Kidney epithelial cell (primary cell): Measurements from ENCODE around the gene OR11H12. TPM values are rescaled to one million over a fixed set of nuclear protein-coding genes. Genes with fewer than 3 reads are reported as not detected.
"Not testable (repeated sequence)": the region's sequence is repeated elsewhere in the genome, so short reads cannot be mapped to it uniquely, and the experiment has no call there.

Source experiments
- DNase-seq: peaks from one replicate; pipeline ENCODE4 v3.0.0-alpha.2; 2010; ENCODE audit warnings: low read depth
- H3K27me3 ChIP-seq: 2 replicates; pipeline ENCODE4 v1.6.0; 2011; ENCODE audit warnings: low read length; ENCODE audit not compliant: control insufficient read depth, insufficient read depth
- H3K36me3 ChIP-seq: 2 replicates; pipeline ENCODE4 v1.5.1; 2011; ENCODE audit warnings: low read length; ENCODE audit not compliant: control insufficient read depth, insufficient read depth
- H3K4me3 ChIP-seq: 2 replicates; pipeline ENCODE4 v1.5.1; 2011; ENCODE audit warnings: low read depth, mild to moderate bottlenecking, control low read depth, low read length
- total RNA-seq: library from RNA; depleted of rRNA; stranded (reverse); fragments of >200 nt; gene quantifications from 2 replicates; pipeline ENCODE4 v1.2.3, GENCODE V29; 2015

Gene OR11H12, protein sequence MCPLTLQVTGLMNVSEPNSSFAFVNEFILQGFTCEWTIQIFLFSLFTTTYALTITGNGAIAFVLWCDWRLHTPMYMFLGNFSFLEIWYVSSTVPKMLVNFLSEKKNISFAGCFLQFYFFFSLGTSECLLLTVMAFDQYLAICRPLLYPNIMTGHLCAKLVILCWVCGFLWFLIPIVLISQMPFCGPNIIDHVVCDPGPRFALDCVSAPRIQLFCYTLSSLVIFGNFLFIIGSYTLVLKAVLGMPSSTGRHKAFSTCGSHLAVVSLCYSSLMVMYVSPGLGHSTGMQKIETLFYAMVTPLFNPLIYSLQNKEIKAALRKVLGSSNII
- total RNA-seq: not detected in 2 replicates

DNA sequence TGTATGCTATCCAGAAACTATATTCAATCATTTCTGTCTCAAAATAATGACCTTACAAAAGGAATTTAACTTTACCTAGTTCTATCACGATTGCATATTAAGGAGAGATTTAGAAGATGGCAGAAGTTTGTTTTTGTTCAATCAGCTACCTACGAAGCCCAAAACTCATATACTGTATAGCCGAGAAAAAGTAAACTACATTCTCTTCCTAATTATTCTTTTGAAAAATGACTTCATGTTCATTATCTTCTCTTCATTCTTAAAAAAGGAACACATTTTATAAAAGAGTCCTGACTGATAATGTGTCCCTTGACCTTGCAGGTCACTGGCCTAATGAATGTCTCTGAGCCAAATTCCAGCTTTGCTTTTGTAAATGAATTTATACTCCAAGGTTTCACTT, at the start of gene OR11H12:
TSS of gene OR11H12 (plus strand) at position 301 of the 400 bp plus-strand sequence. CDS start at position 301, 0 bp downstream.
- H3K36me3 ChIP-seq, DNase-seq, H3K27me3 ChIP-seq, H3K4me3 ChIP-seq: not testable (repeated sequence)

DNA sequence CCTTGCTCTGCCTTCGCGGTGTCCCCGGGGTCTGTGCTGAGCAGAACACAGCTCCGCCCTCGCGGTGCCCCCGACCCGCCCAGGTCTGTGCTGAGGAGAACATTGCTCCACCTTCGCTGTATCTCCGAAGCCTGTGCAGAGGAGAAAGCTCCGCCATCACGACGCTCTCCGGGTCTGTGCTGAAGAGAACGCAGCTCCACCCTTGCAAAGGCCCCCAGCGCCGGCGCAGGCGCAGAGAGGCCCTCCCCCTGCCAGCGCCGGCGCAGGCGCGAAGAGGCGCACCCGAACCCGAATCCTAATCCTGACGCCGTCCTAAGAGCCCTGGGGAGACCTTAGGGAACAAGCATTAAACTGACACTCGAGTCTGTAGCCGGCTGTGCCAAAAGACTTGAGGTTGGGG, 18.0 kb upstream of the OR11H12 start:
- H3K27me3 ChIP-seq, DNase-seq: not testable (repeated sequence)

DNA sequence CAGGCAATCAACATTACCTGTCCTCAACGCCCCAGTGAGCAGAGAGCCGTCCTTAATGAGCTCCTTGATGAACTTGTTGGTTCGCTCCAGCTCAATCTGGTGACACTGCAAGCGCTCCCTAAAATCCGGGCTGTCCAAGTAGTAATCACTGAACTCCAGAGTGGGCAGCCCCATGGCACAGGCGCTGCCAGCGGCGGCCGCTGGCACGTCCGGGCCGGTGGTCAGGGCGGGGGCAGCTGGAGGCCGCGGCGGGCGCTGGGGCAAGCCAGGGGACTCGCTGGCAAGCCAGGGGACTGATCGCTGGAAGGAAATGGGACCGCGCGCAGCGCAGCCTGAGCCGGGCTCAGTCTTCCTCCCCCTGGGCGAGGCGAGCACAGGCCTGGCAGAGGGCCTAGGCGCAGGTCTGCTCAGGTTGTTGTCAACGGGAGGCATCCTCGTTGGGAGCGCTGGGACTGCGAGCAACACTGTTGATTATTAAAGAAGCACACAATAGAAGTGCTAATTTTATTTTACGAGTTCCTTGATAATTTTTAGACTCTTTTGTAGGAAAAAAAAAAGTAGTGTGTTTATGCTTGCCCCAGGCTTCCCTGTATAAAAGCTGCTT, 25.8 kb downstream of the OR11H12 start:
- H3K36me3 ChIP-seq, DNase-seq, H3K27me3 ChIP-seq, H3K4me3 ChIP-seq: not testable (repeated sequence)

More for the DNA sequence above, 18.0 kb upstream of the OR11H12 start:
- not testable (repeated sequence) for H3K36me3 ChIP-seq, H3K4me3 ChIP-seq

DNA sequence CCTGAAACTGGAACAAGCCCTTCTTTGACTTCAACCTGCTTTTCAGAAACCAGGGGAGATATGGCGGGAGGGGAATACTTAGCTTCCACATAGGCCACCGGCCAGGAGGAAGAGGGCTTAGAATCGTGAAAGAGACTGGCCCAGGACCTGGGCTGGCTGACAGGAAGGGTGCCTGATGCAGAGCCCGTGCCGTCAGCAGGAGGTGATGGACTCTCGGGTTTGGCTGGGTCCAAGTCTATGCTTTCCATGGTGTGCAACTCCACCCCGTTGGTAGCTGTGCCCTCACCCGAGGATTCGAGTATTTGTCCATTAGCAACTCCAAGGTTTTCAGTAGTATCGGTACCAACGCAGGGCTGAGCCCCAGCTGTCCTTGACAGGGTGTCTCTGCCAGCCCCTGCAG, 35.1 kb downstream of the OR11H12 start:
- not testable (repeated sequence) for DNase-seq, H3K36me3 ChIP-seq, H3K27me3 ChIP-seq, H3K4me3 ChIP-seq

DNA sequence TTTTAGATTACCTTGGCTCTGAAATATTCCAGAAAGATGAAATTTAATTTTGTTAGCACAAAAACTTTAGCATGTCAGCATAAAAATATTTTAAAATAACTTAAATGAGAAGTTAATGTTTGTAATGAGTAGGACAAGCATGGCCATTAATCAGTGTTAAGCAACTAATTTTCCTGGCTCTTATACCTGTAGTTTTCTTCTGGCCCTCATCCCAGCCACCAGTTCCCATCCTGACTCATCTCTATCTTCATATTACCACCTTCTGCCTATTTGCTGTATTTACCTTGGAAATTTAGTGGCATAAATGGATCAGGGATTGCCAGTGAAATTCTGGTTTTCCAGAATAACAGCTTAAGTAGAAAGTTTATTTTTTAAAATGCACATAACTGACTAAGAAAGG, 37.1 kb downstream of the OR11H12 start:
- not testable (repeated sequence) for H3K4me3 ChIP-seq, H3K36me3 ChIP-seq, H3K27me3 ChIP-seq, DNase-seq

DNA sequence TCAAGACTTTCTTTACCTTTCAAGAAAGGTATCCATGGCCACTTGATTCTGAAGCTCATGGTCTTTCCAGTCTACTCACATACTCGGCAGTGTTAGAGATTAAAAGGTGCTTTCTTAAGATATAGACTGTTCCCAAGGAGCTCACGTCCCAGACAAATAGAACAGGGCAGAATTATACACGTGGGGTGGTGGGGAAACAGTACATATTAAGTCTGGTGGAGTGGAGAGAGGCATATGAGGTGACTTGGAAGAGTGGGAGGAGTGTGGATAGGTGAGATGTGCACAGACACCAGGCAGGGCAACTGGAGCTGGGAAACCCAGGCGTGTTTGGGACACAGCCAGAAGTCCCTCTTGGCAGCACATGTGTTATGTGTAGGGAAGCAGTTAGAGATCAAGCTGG, 37.9 kb downstream of the OR11H12 start:
- DNase-seq, H3K4me3 ChIP-seq, H3K27me3 ChIP-seq, H3K36me3 ChIP-seq: not testable (repeated sequence)

DNA sequence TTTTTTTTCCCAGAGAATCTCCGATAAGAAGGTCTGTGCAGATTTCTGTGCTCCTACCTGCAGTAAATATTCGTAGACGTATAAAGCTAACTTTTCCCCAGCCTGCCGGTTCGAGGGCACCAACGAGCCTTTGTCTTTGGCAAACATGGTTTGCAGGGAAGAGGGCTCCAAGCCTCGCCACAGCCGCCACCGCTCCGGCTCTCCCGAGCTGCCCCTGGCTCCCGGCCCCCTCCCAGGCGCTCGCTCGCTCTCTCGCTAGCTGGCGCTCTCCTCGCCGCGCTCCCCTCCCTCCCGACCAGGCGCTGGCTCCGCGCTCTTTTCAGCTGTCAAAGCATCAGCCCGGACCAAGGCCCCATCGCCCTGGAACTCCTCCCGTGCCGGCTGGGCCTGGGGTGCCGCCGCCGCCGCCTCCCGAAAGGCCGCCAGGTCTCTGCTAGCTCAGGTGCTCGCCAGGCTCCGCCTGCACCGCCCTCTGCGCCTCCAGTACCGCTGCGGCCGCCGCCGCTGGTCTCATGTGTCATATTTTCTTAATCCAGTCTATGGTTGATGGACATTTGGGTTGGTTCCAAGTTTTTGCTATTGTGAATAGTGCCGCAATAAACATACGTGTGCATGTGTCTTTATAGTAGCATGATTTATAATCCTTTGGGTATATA, 45.3 kb downstream of the OR11H12 start:
- not testable (repeated sequence) for H3K36me3 ChIP-seq, DNase-seq

More for the DNA sequence above, 45.3 kb downstream of the OR11H12 start:
- H3K4me3 ChIP-seq, H3K27me3 ChIP-seq: not testable (repeated sequence)
